Measurements from ENCODE around the gene ADAMTS9. TPM values are rescaled to one million over a fixed set of nuclear protein-coding genes. Genes with fewer than 3 reads are reported as not detected.

ADAMTS9 gene
- polyA plus RNA-seq, 1 experiment: 1.1 TPM

GRCh38 chr3:64644483-64644882 is 43.3 kb downstream of the ADAMTS9 start:
- TF ChIP-seq CTCF (IDR thresholded peaks at IDR 0.05; ENCODE audit: low read depth, low read length): no peak
- no peak for DNase-seq (ENCODE audit: low read depth, low spot score)
- Histone ChIP-seq H3K9me3 (ENCODE audit: control insufficient read depth, insufficient read depth, low read length) (no peaks in the 10 kb centered on the region), H3K27me3 (ENCODE audit: control insufficient read depth, insufficient read depth, low read length) (no peaks in the 10 kb centered on the region), H3K4me3 (ENCODE audit: low read depth, low read length) (no peak overlapping the region), H3K27ac (ENCODE audit: low read depth, low read length) (no peak overlapping the region)
- POLR2A ChIA-PET: no interaction called here
- CTCF ChIA-PET: no interaction called here

- Histone ChIP-seq H3K27me3 (ENCODE audit: control insufficient read depth, insufficient read depth, low read length) (no peaks in the 10 kb centered on the region), H3K4me3 (ENCODE audit: low read depth, low read length) (no peak overlapping the region), H3K9me3 (ENCODE audit: control insufficient read depth, insufficient read depth, low read length) (no peaks in the 10 kb centered on the region), H3K27ac (ENCODE audit: low read depth, low read length) (no peak overlapping the region)
- no peak for DNase-seq (ENCODE audit: low read depth, low spot score)
- ChIA-PET CTCF (no interaction called here), POLR2A (no interaction called here)
- TF ChIP-seq CTCF (IDR thresholded peaks at IDR 0.05; ENCODE audit: low read depth, low read length): no peak
These were observed 45.3 kb downstream of the ADAMTS9 start for GRCh38 chr3:64642327-64643151.

- Histone ChIP-seq H3K27me3 (ENCODE audit: control insufficient read depth, insufficient read depth, low read length) (no peaks in the 10 kb centered on the region), H3K27ac (ENCODE audit: low read depth, low read length) (no peak overlapping the region), H3K4me3 (ENCODE audit: low read depth, low read length) (no peak overlapping the region), H3K9me3 (ENCODE audit: control insufficient read depth, insufficient read depth, low read length) (no peaks in the 10 kb centered on the region)
- TF ChIP-seq CTCF (IDR thresholded peaks at IDR 0.05; ENCODE audit: low read depth, low read length): no peak
- DNase-seq (ENCODE audit: low read depth, low spot score): no peak
- ChIA-PET CTCF (interaction anchor here (2.3 kb wide), 1 partner anchor 109 kb away, joined by 7 read pairs; no protein-coding TSS in a partner anchor), POLR2A (no interaction called here)
These were observed 48.8 kb downstream of the ADAMTS9 start for GRCh38 chr3:64638981-64639481.

DNA sequence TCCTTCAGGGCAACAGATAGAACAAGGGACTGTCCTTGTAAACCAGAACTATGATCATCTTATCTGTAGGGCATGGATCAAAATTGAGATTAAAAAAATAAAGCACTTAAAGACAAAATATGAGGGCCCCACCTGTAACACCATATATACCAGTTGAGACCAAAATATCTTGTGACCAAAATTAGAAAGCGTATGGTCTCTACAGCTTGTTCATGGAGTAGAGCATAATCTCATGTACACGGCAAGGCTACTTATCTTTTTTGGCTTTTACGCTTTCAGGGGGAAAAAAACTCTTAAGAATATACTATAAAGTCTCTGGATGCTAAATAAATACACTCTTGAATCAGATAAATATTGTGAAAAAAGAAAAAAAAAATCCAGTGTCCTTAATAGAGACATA is 49.3 kb downstream of the ADAMTS9 start:
- H3K27ac ChIP-seq (ENCODE audit: low read depth, low read length): no peak overlapping the region
- no peaks in the 10 kb centered on the region for H3K27me3 ChIP-seq (ENCODE audit: control insufficient read depth, insufficient read depth, low read length)
- CTCF ChIA-PET: interaction anchor here (2.3 kb wide), 1 partner anchor 108 kb away, joined by 7 read pairs; no protein-coding TSS in a partner anchor
- no peak for TF ChIP-seq CTCF (IDR thresholded peaks at IDR 0.05; ENCODE audit: low read depth, low read length)
- no peak for DNase-seq (ENCODE audit: low read depth, low spot score)
- H3K9me3 ChIP-seq (ENCODE audit: control insufficient read depth, insufficient read depth, low read length): no peaks in the 10 kb centered on the region
- POLR2A ChIA-PET: no interaction called here
- H3K4me3 ChIP-seq (ENCODE audit: low read depth, low read length): no peak overlapping the region

DNA sequence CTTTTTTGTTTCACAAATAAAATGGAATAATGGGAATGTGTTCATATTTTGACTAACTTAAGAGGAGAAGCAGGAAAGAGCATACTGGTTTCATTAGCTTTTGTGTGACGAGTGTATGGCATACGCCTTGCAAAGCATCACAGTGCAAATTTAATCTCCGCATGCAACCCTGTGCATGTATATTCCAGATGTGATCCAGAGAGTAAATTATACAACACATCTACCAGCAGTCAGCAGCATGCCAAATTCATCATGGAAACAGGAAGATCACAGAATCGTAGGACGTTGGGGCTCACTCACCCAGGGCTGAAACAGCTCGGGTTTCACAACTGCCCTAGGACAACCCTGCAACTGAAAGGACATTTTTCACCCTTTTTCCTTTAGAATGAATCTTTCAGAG is 53.4 kb downstream of the ADAMTS9 start:
- no peak overlapping the region for H3K4me3 ChIP-seq (ENCODE audit: low read depth, low read length)
- DNase-seq (ENCODE audit: low read depth, low spot score): no peak
- no peaks in the 10 kb centered on the region for H3K27me3 ChIP-seq (ENCODE audit: control insufficient read depth, insufficient read depth, low read length)
- no peak for TF ChIP-seq CTCF (IDR thresholded peaks at IDR 0.05; ENCODE audit: low read depth, low read length)
- CTCF ChIA-PET: no interaction called here
- no peak overlapping the region for H3K27ac ChIP-seq (ENCODE audit: low read depth, low read length)
- POLR2A ChIA-PET: interaction anchor here (0.6 kb wide), 1 partner anchor 16 kb away, joined by 4 read pairs; no protein-coding TSS in a partner anchor
- no peaks in the 10 kb centered on the region for H3K9me3 ChIP-seq (ENCODE audit: control insufficient read depth, insufficient read depth, low read length)

Data from AG04450 (cell line).